ENCODE results near the gene DIO1.
"Not testable (repeated sequence)": the region's sequence is repeated elsewhere in the genome, so short reads cannot be mapped to it uniquely, and the experiment has no call there.

Gene DIO1

DNA sequence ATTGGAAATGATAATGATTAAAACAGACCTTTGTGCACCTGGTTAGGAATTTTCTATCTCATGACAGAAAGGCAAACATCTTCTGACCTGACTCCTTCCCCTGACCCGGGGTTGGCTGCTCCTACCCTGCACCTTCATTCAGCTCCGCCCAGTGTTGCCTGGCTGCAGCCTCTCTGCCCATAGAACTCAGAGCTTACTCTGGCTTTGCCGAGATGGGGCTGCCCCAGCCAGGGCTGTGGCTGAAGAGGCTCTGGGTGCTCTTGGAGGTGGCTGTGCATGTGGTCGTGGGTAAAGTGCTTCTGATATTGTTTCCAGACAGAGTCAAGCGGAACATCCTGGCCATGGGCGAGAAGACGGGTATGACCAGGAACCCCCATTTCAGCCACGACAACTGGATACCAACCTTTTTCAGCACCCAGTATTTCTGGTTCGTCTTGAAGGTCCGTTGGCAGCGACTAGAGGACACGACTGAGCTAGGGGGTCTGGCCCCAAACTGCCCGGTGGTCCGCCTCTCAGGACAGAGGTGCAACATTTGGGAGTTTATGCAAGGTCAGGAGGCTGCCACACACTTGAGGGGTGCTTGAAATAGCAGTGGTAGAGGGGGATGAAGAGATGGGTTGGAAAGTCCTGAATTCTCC is at the start of gene DIO1:
DIO1 (plus strand) TSS at position 189 of the 638 bp plus-strand sequence; CDS start at position 213, 24 bp downstream.
- Histone ChIP-seq H3K27me3 (ENCODE audit: control insufficient read depth, insufficient read depth, low read length) (no peaks in the 10 kb centered on the region), H3K4me3 (ENCODE audit: low read length) (no peak within 1 kb of the TSS), H3K36me3 (ENCODE audit: control insufficient read depth, insufficient read depth, low read length) (peaks cover 5% of the 10 kb centered on the region), H3K4me1 (ENCODE audit: control insufficient read depth, insufficient read depth, low read length) (peaks cover 14% of the 10 kb centered on the region), H3K27ac (ENCODE audit: low read depth, low read length) (no peak within 1 kb of the TSS), H3K9ac (ENCODE audit: low read length) (no peak within 1 kb of the TSS)

DNA sequence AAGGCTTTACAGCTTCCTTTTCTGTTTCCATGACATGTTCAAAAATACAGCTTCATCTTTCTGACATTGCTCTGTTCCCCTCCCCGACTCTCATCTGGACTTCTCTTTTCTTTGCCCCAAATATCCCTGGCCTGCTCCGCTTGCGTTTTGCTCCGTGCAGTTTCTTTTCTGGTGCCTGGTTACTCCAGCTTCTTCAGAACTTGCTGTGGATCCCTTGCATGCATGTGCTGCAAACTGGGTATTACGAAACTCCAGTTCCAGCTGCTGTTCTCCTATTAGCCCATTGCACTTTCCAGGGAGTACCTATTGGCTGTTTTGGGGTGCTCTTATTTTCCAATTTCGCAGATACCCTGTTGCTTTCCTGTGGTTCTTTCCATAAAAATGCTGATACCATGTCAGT is 46.0 kb upstream of the DIO1 start:
- Histone ChIP-seq H3K27me3 (ENCODE audit: control insufficient read depth, insufficient read depth, low read length) (no peaks in the 10 kb centered on the region), H3K4me3 (ENCODE audit: low read length) (no peak overlapping the region), H3K4me1 (ENCODE audit: control insufficient read depth, insufficient read depth, low read length) (no peaks in the 10 kb centered on the region), H3K27ac (ENCODE audit: low read depth, low read length) (no peak overlapping the region), H3K36me3 (ENCODE audit: control insufficient read depth, insufficient read depth, low read length) (no peaks in the 10 kb centered on the region), H3K9ac (ENCODE audit: low read length) (no peak overlapping the region)

DNA sequence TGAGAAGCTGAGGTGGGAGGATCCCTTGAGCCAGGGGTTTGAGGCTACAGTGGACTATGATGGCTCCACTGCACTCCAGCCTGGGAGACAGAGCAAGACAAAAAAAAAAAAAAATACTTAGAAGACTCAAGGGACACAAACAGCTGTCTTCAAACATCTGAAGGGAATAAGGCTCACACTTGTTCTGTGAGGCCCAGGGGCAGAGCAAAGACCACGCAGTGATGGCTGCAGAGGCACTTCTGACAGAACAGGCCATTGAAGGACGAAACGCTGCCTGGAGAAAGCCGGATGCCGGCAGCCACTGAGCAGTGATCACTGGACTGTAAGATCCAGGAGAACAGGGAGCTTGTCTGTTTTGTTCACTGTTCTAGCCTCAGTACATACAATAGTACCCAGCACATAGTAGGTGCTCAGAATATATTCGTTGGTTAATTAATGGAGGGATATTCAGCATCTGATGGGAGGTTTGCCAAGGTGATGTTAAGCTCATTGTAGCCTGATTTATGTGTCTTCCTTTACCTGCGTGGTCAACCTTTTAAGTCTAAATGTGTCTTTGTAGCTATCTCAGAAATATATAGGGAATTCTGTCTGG is 43.8 kb upstream of the DIO1 start:
- Histone ChIP-seq H3K4me1 (ENCODE audit: control insufficient read depth, insufficient read depth, low read length) (no peaks in the 10 kb centered on the region), H3K4me3 (ENCODE audit: low read length) (no peak overlapping the region), H3K27ac (ENCODE audit: low read depth, low read length) (no peak overlapping the region), H3K9ac (ENCODE audit: low read length) (no peak overlapping the region), H3K36me3 (ENCODE audit: control insufficient read depth, insufficient read depth, low read length) (peaks cover 4% of the 10 kb centered on the region), H3K27me3 (ENCODE audit: control insufficient read depth, insufficient read depth, low read length) (no peaks in the 10 kb centered on the region)

GRCh38 chr1:53851571-53852285 is 42.3 kb upstream of the DIO1 start:
- H3K4me3 ChIP-seq (ENCODE audit: low read length) = no peak overlapping the region
- no peaks in the 10 kb centered on the region for H3K4me1 ChIP-seq (ENCODE audit: control insufficient read depth, insufficient read depth, low read length)
- H3K36me3 ChIP-seq (ENCODE audit: control insufficient read depth, insufficient read depth, low read length) = peaks cover 9% of the 10 kb centered on the region
- H3K27me3 ChIP-seq (ENCODE audit: control insufficient read depth, insufficient read depth, low read length) = no peaks in the 10 kb centered on the region
- no peak overlapping the region for H3K9ac ChIP-seq (ENCODE audit: low read length)
- H3K27ac ChIP-seq (ENCODE audit: low read depth, low read length) = no peak overlapping the region

DNA sequence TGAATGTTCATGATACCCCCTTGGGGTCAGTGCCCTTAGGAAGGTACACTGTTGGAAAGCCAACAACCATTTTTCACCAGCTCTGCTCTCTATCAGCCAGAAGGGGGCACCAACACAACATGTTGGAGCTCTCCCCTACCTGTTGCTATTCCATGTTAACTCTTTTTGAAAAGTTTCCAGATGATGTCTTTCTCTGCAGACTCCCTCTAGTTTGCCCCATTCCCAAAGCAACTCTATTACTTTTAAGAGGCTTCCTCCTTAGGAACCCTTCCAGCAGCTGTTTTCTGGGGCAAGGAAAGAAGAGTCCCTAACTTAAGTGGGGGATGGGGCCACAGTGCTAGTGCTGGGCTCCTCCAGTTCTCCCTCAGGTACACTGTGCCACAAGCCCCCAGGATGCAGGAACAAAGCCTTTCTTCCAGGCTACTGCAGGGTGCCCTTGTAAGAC is 33.0 kb upstream of the DIO1 start:
- Histone ChIP-seq H3K36me3 (ENCODE audit: control insufficient read depth, insufficient read depth, low read length) (peaks cover 14% of the 10 kb centered on the region), H3K9ac (ENCODE audit: low read length) (no peak overlapping the region), H3K4me1 (ENCODE audit: control insufficient read depth, insufficient read depth, low read length) (no peaks in the 10 kb centered on the region), H3K4me3 (ENCODE audit: low read length) (no peak overlapping the region), H3K27me3 (ENCODE audit: control insufficient read depth, insufficient read depth, low read length) (no peaks in the 10 kb centered on the region), H3K27ac (ENCODE audit: low read depth, low read length) (no peak overlapping the region)

GRCh38 chr1:53862507-53862906 is 31.5 kb upstream of the DIO1 start:
- no peaks in the 10 kb centered on the region for H3K27me3 ChIP-seq (ENCODE audit: control insufficient read depth, insufficient read depth, low read length)
- no peak overlapping the region for H3K4me3 ChIP-seq (ENCODE audit: low read length)
- H3K36me3 ChIP-seq (ENCODE audit: control insufficient read depth, insufficient read depth, low read length) = peaks cover 13% of the 10 kb centered on the region
- no peak overlapping the region for H3K27ac ChIP-seq (ENCODE audit: low read depth, low read length)
- H3K4me1 ChIP-seq (ENCODE audit: control insufficient read depth, insufficient read depth, low read length) = no peaks in the 10 kb centered on the region
- H3K9ac ChIP-seq (ENCODE audit: low read length) = no peak overlapping the region

GRCh38 chr1:53868565-53868964 is 25.4 kb upstream of the DIO1 start:
- Histone ChIP-seq H3K27ac (ENCODE audit: low read depth, low read length) (no peak overlapping the region), H3K36me3 (ENCODE audit: control insufficient read depth, insufficient read depth, low read length) (peaks cover 14% of the 10 kb centered on the region), H3K4me1 (ENCODE audit: control insufficient read depth, insufficient read depth, low read length) (no peaks in the 10 kb centered on the region)

GRCh38 chr1:53869454-53870117 is 24.4 kb upstream of the DIO1 start:
- Histone ChIP-seq H3K36me3 (ENCODE audit: control insufficient read depth, insufficient read depth, low read length) (peaks cover 14% of the 10 kb centered on the region), H3K4me3 (ENCODE audit: low read length) (no peak overlapping the region), H3K27me3 (ENCODE audit: control insufficient read depth, insufficient read depth, low read length) (no peaks in the 10 kb centered on the region), H3K4me1 (ENCODE audit: control insufficient read depth, insufficient read depth, low read length) (no peaks in the 10 kb centered on the region), H3K27ac (ENCODE audit: low read depth, low read length) (no peak overlapping the region), H3K9ac (ENCODE audit: low read length) (no peak overlapping the region)

More at GRCh38 chr1:53868565-53868964, 25.4 kb upstream of the DIO1 start:
- Histone ChIP-seq H3K9ac (ENCODE audit: low read length) (no peak overlapping the region), H3K4me3 (ENCODE audit: low read length) (no peak overlapping the region), H3K27me3 (ENCODE audit: control insufficient read depth, insufficient read depth, low read length) (no peaks in the 10 kb centered on the region)

- Histone ChIP-seq H3K36me3 (ENCODE audit: control insufficient read depth, insufficient read depth, low read length) (peaks cover 14% of the 10 kb centered on the region), H3K4me1 (ENCODE audit: control insufficient read depth, insufficient read depth, low read length) (no peaks in the 10 kb centered on the region), H3K27me3 (ENCODE audit: control insufficient read depth, insufficient read depth, low read length) (no peaks in the 10 kb centered on the region), H3K27ac (ENCODE audit: low read depth, low read length) (no peak overlapping the region), H3K9ac (ENCODE audit: low read length) (no peak overlapping the region), H3K4me3 (ENCODE audit: low read length) (no peak overlapping the region)
These were observed 22.8 kb upstream of the DIO1 start for GRCh38 chr1:53871221-53871620.

GRCh38 chr1:53871773-53872484 is 22.1 kb upstream of the DIO1 start:
- Histone ChIP-seq H3K27me3 (ENCODE audit: control insufficient read depth, insufficient read depth, low read length) (no peaks in the 10 kb centered on the region), H3K4me1 (ENCODE audit: control insufficient read depth, insufficient read depth, low read length) (no peaks in the 10 kb centered on the region), H3K36me3 (ENCODE audit: control insufficient read depth, insufficient read depth, low read length) (peaks cover 15% of the 10 kb centered on the region), H3K9ac (ENCODE audit: low read length) (no peak overlapping the region), H3K4me3 (ENCODE audit: low read length) (no peak overlapping the region), H3K27ac (ENCODE audit: low read depth, low read length) (no peak overlapping the region)

GRCh38 chr1:53875150-53875549 is 18.8 kb upstream of the DIO1 start:
- not testable (repeated sequence) for H3K27ac ChIP-seq (ENCODE audit: low read depth, low read length)
- peaks cover 20% of the 10 kb centered on the region for H3K36me3 ChIP-seq (ENCODE audit: control insufficient read depth, insufficient read depth, low read length)

More at GRCh38 chr1:53875150-53875549, 18.8 kb upstream of the DIO1 start:
- not testable (repeated sequence) for H3K27me3 ChIP-seq (ENCODE audit: control insufficient read depth, insufficient read depth, low read length); H3K9ac ChIP-seq (ENCODE audit: low read length); H3K4me1 ChIP-seq (ENCODE audit: control insufficient read depth, insufficient read depth, low read length); H3K4me3 ChIP-seq (ENCODE audit: low read length)

Measured in rectal smooth muscle tissue (tissue), 1 donor.